ENCODE measurements around the gene DNAI1.

GRCh38 chr9:34431667-34432066 lies 26.9 kb upstream of the DNAI1 start:
- TF ChIP-seq MAX (IDR thresholded peaks at IDR 0.05) (no peak), YY1 (IDR thresholded peaks at IDR 0.05; ENCODE audit: low read depth) (no peak), CEBPB (IDR thresholded peaks at IDR 0.05) (no peak), CREB1 (IDR thresholded peaks at IDR 0.05; ENCODE audit: low read depth) (no peak), TEAD4 (IDR thresholded peaks at IDR 0.05) (no peak), TAF1 (IDR thresholded peaks at IDR 0.05; ENCODE audit: low read depth) (no peak), EGR1 (IDR thresholded peaks at IDR 0.05) (no peak)
- TF ChIP-seq, protein P1, sequence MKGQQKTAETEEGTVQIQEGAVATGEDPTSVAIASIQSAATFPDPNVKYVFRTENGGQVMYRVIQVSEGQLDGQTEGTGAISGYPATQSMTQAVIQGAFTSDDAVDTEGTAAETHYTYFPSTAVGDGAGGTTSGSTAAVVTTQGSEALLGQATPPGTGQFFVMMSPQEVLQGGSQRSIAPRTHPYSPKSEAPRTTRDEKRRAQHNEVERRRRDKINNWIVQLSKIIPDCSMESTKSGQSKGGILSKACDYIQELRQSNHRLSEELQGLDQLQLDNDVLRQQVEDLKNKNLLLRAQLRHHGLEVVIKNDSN (IDR thresholded peaks at IDR 0.05), result no peak
- TF ChIP-seq, protein P2, sequence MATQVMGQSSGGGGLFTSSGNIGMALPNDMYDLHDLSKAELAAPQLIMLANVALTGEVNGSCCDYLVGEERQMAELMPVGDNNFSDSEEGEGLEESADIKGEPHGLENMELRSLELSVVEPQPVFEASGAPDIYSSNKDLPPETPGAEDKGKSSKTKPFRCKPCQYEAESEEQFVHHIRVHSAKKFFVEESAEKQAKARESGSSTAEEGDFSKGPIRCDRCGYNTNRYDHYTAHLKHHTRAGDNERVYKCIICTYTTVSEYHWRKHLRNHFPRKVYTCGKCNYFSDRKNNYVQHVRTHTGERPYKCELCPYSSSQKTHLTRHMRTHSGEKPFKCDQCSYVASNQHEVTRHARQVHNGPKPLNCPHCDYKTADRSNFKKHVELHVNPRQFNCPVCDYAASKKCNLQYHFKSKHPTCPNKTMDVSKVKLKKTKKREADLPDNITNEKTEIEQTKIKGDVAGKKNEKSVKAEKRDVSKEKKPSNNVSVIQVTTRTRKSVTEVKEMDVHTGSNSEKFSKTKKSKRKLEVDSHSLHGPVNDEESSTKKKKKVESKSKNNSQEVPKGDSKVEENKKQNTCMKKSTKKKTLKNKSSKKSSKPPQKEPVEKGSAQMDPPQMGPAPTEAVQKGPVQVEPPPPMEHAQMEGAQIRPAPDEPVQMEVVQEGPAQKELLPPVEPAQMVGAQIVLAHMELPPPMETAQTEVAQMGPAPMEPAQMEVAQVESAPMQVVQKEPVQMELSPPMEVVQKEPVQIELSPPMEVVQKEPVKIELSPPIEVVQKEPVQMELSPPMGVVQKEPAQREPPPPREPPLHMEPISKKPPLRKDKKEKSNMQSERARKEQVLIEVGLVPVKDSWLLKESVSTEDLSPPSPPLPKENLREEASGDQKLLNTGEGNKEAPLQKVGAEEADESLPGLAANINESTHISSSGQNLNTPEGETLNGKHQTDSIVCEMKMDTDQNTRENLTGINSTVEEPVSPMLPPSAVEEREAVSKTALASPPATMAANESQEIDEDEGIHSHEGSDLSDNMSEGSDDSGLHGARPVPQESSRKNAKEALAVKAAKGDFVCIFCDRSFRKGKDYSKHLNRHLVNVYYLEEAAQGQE (IDR thresholded peaks at IDR 0.05; ENCODE audit: low read depth), result no peak
